Measurements from ENCODE around the gene VWA3B.

GRCh38 chr2:98084151-98084868, 2.7 kb upstream of the VWA3B start:
- TF ChIP-seq CTCF (IDR thresholded peaks at IDR 0.05; ENCODE audit: poor library complexity) (no peak), EZH2 (IDR thresholded peaks at IDR 0.05; ENCODE audit: borderline replicate concordance) (no peak), EZH2phosphoT487 (IDR thresholded peaks at IDR 0.05; ENCODE audit: low read depth, severe bottlenecking, unreplicated experiment) (no peak)
